Measurements from ENCODE around the gene CASS4.

- TF ChIP-seq CTCF (IDR thresholded peaks at IDR 0.05): no peak
- no peak for TF ChIP-seq POLR2A (IDR thresholded peaks at IDR 0.05)
Measured at GRCh38 chr20:56389807-56390206, 22.3 kb upstream of the CASS4 start.
